H1 (cell line): ENCODE measurements around the gene ST6GALNAC3. TPM values are rescaled to one million over a fixed set of nuclear protein-coding genes. Genes with fewer than 3 reads are reported as not detected.

ENCODE experiments used
- CTCF ChIA-PET: fragments of 300-600 bp; sonication (Branson Sonifier 250); formaldehyde crosslinking; loops from one replicate; lab custom pipeline; 2021; ENCODE audit not compliant: partially characterized antibody; lab: Charles Lee
- POLR2A ChIA-PET: fragments of 300-600 bp; sonication (Branson Sonifier 250); formaldehyde crosslinking; loops from one replicate; lab custom pipeline; 2021; ENCODE audit warnings: inconsistent platforms; ENCODE audit not compliant: partially characterized antibody; lab: Charles Lee
- DNase-seq, 2 experiments: peaks; one replicate each; pipeline versions ENCODE4 v3.0.0 to v3.0.0-alpha.2; 2010 to 2022; ENCODE audit warnings: low spot score in 2 of 2, low read depth in 1 of 2, mixed read lengths in 1 of 2
- FAIRE-seq: peaks from 2 replicates; lab custom pipeline; 2011; peaks lifted over from hg19 to GRCh38; lab: Jason Lieb, UNC
- H2AFZ ChIP-seq: 2 replicates; pipeline ENCODE4 v1.8.1; 2012; ENCODE audit warnings: low read length, inconsistent platforms
- H2AK5ac ChIP-seq: 2 replicates; pipeline ENCODE4 v1.6.1; 2013; ENCODE audit warnings: low read depth, low read length
- H2BK120ac ChIP-seq: replicated peaks from 2 replicates; pipeline ENCODE3; 2013; ENCODE audit warnings: low read depth, low read length, inconsistent platforms
- H2BK12ac ChIP-seq: 2 replicates; pipeline ENCODE4 v1.6.1; 2013; ENCODE audit warnings: low read depth, low read length
- H2BK15ac ChIP-seq: 2 replicates; pipeline ENCODE4 v1.6.1; 2013; ENCODE audit warnings: low read length
- H2BK20ac ChIP-seq: 2 replicates; pipeline ENCODE4 v1.6.1; 2013; ENCODE audit warnings: low read length
- H2BK5ac ChIP-seq: 2 replicates; pipeline ENCODE4 v1.6.1; 2013; ENCODE audit warnings: low read depth, low read length
- H3K14ac ChIP-seq: 2 replicates; pipeline ENCODE4 v1.6.1; 2013; ENCODE audit warnings: inconsistent platforms; ENCODE audit not compliant: insufficient read length
- H3K18ac ChIP-seq: 2 replicates; pipeline ENCODE4 v1.6.1; 2013; ENCODE audit warnings: low read length; ENCODE audit errors: extremely low read depth
- H3K23ac ChIP-seq: 2 replicates; pipeline ENCODE4 v1.6.1; 2013; ENCODE audit warnings: inconsistent platforms; ENCODE audit not compliant: insufficient read length
- H3K23me2 ChIP-seq: 2 replicates; pipeline ENCODE4 v1.6.1; 2013; ENCODE audit warnings: low read depth, low read length
- H3K27ac ChIP-seq: 2 replicates; pipeline ENCODE4 v1.6.1; 2011; ENCODE audit warnings: low read depth, low read length, inconsistent platforms
- H3K27me3 ChIP-seq, 4 experiments: replicated peaks in 1 of 4; 1 replicate in 1 of 4; 2 replicates in 3 of 4; pipeline versions ENCODE4 v1.6.1 to v1.8.1; 2011 to 2013; ENCODE audit warnings: low read length in 3 of 4, mild to moderate bottlenecking in 3 of 4, inconsistent platforms in 2 of 4, mixed read lengths in 2 of 4, moderate library complexity in 1 of 4; ENCODE audit not compliant: control insufficient read depth in 3 of 4, insufficient read depth in 3 of 4; ENCODE audit errors: extremely low read depth in 1 of 4
- H3K36me3 ChIP-seq, 4 experiments: 2 replicates each; pipeline versions ENCODE4 v1.6.1 to v1.8.1; 2011 to 2013; ENCODE audit warnings: mild to moderate bottlenecking in 4 of 4, low read length in 3 of 4, moderate library complexity in 2 of 4, control low read depth in 1 of 4, inconsistent platforms in 1 of 4; ENCODE audit not compliant: insufficient read depth in 4 of 4, control insufficient read depth in 2 of 4
- H3K4ac ChIP-seq: replicated peaks from 2 replicates; pipeline ENCODE3; 2013; ENCODE audit warnings: low read length, low read depth, mixed read lengths, inconsistent platforms; ENCODE audit not compliant: insufficient read length
- H3K4me1 ChIP-seq, 4 experiments: replicated peaks in 1 of 4; 1 replicate in 1 of 4; 2 replicates in 3 of 4; pipeline versions ENCODE4 v1.6.1 to v1.8.1; 2011 to 2013; ENCODE audit warnings: low read length in 3 of 4, inconsistent platforms in 2 of 4, mixed read lengths in 1 of 4; ENCODE audit not compliant: insufficient read depth in 4 of 4, control insufficient read depth in 3 of 4
- H3K4me2 ChIP-seq, 2 experiments: 2 replicates each; pipeline versions ENCODE4 v1.6.1 to v1.8.1; 2011 to 2013; ENCODE audit warnings: low read depth in 2 of 2, low read length in 2 of 2, control low read depth in 1 of 2, inconsistent platforms in 1 of 2, mild to moderate bottlenecking in 1 of 2; ENCODE audit not compliant: insufficient read depth in 1 of 2
- H3K4me3 ChIP-seq, 4 experiments: fragments of 200-600, 300-600 bp in 1 of 4; sonication (generic), shearing (Covaris generic), sonication (Bioruptor Twin) in 1 of 4; 2 replicates each; pipeline versions ENCODE4 v1.5.1 to v1.8.1; 2011 to 2016; ENCODE audit warnings: low read length in 4 of 4, low read depth in 3 of 4, control low read depth in 2 of 4, inconsistent platforms in 2 of 4, mild to moderate bottlenecking in 2 of 4, mixed read lengths in 1 of 4, moderate library complexity in 1 of 4; ENCODE audit not compliant: insufficient read depth in 2 of 4; ENCODE audit errors: extremely low read depth in 1 of 4
- H3K56ac ChIP-seq: replicated peaks from 2 replicates; pipeline ENCODE3; 2013; ENCODE audit warnings: low read depth, mild to moderate bottlenecking, mixed read lengths, low read length, inconsistent platforms; ENCODE audit not compliant: insufficient read length
- H3K79me1 ChIP-seq: 2 replicates; pipeline ENCODE4 v1.6.1; 2013; ENCODE audit warnings: low read depth, low read length, control low read depth
- H3K79me2 ChIP-seq, 2 experiments: 2 replicates each; pipeline versions ENCODE4 v1.6.1 to v1.8.1; 2012 to 2013; ENCODE audit warnings: low read length in 2 of 2, mild to moderate bottlenecking in 2 of 2, inconsistent platforms in 1 of 2; ENCODE audit not compliant: insufficient read depth in 2 of 2, control insufficient read depth in 1 of 2
- H3K9ac ChIP-seq, 4 experiments: replicated peaks in 1 of 4; 1 replicate in 1 of 4; 2 replicates in 3 of 4; pipeline versions ENCODE4 v1.6.1 to v1.8.1; 2011 to 2013; ENCODE audit warnings: low read depth in 3 of 4, low read length in 3 of 4, control low read depth in 2 of 4, mild to moderate bottlenecking in 2 of 4, moderate library complexity in 2 of 4, inconsistent platforms in 1 of 4; ENCODE audit errors: extremely low read depth in 1 of 4
- H3K9me3 ChIP-seq, 2 experiments: 2 replicates each; pipeline versions ENCODE4 v1.6.1 to v1.8.1; 2012 to 2013; ENCODE audit warnings: mild to moderate bottlenecking in 2 of 2, moderate library complexity in 2 of 2, control low read depth in 1 of 2, inconsistent platforms in 1 of 2, low read depth in 1 of 2, low read length in 1 of 2, mixed read lengths in 1 of 2; ENCODE audit not compliant: insufficient read depth in 2 of 2
- H4K20me1 ChIP-seq, 2 experiments: replicated peaks in 1 of 2; 2 replicates each; pipeline versions ENCODE3 to v1.8.1; 2011 to 2013; ENCODE audit warnings: inconsistent platforms in 2 of 2, low read length in 2 of 2, mild to moderate bottlenecking in 1 of 2; ENCODE audit not compliant: insufficient read depth in 2 of 2, control insufficient read depth in 1 of 2
- H4K5ac ChIP-seq: 2 replicates; pipeline ENCODE4 v1.6.1; 2013; ENCODE audit warnings: low read length, low read depth, mixed read lengths, inconsistent platforms; ENCODE audit not compliant: insufficient read length
- H4K8ac ChIP-seq: 2 replicates; pipeline ENCODE4 v1.8.0; 2013; ENCODE audit warnings: mild to moderate bottlenecking, moderate library complexity, low read length, inconsistent platforms; ENCODE audit not compliant: insufficient read depth; ENCODE audit errors: extremely low read depth
- H4K91ac ChIP-seq: replicated peaks from 2 replicates; pipeline ENCODE3; 2013; ENCODE audit warnings: low read length, mixed read lengths, inconsistent platforms; ENCODE audit not compliant: insufficient read length
- RAD21 ChIP-seq, 2 experiments: IDR thresholded peaks in 1 of 2; conservative IDR thresholded peaks in 1 of 2; 2 replicates each; pipeline ENCODE4 v1.6.1; 2011; ENCODE audit warnings: low read depth in 2 of 2, low read length in 2 of 2, improper control_type of control experiment in 1 of 2, inconsistent platforms in 1 of 2, mild to moderate bottlenecking in 1 of 2, moderate library complexity in 1 of 2
- TAF1 ChIP-seq: IDR thresholded peaks from 2 replicates; pipeline ENCODE4 v1.6.1; 2011; ENCODE audit warnings: mild to moderate bottlenecking, low read depth, low read length
- TBP ChIP-seq: IDR thresholded peaks from 2 replicates; pipeline ENCODE4 v1.6.1; 2011; ENCODE audit warnings: low read depth, low read length, improper control_type of control experiment
- TCF12 ChIP-seq: IDR thresholded peaks from 2 replicates; pipeline ENCODE4 v1.6.1; 2011; ENCODE audit warnings: low read depth, mild to moderate bottlenecking, low read length
- WGBS, 2 experiments: shearing (Covaris generic) in 1 of 2; methylation state at CpG; one replicate each; pipeline versions ENCODE4 v1.1.6 to v1.1.7; 2013 to 2015; ENCODE audit warnings: low lambda C conversion rate in 2 of 2, mixed read lengths in 2 of 2, inconsistent platforms in 1 of 2, low coverage in 1 of 2, missing lambda C conversion rate in 1 of 2; ENCODE audit not compliant: insufficient replicate concordance in 2 of 2, insufficient coverage in 1 of 2, insufficient read length in 1 of 2; ENCODE audit errors: extremely low coverage in 1 of 2, missing lambda C conversion rate in 1 of 2; 5-methylcytosine and 5-hydroxymethylcytosine counted together
- polyA plus RNA-seq, 7 experiments: library from polyadenylated mRNA; depleted of rRNA in 3 of 7; stranded (reverse) in 5 of 7; unstranded in 2 of 7; fragments of >200 nt in 5 of 7; fragments of 200-250 nt in 2 of 7; gene quantifications; 1 replicate in 5 of 7; 2 replicates in 1 of 7; 4 replicates in 1 of 7; pipeline versions ENCODE4 v1.2.1 to v1.2.3, GENCODE V29; 2011 to 2013; ENCODE audit warnings: missing spikeins in 2 of 7, mixed read lengths in 2 of 7
- total RNA-seq: library from RNA; stranded (reverse); fragmentation: NEBNext Ultra II Directional; extraction: Animal tissue kit (Norgen Biotek cat#: 25700); gene quantifications from 2 replicates; pipeline ENCODE4 v1.2.1, GENCODE V29; 2021

ST6GALNAC3 gene
- total and polyA plus RNA-seq, 2 of the 8 experiments (the other 6 are each of a cell fraction or from before 2014, with no cell fraction given): 4.9 to 19.0 TPM

DNA sequence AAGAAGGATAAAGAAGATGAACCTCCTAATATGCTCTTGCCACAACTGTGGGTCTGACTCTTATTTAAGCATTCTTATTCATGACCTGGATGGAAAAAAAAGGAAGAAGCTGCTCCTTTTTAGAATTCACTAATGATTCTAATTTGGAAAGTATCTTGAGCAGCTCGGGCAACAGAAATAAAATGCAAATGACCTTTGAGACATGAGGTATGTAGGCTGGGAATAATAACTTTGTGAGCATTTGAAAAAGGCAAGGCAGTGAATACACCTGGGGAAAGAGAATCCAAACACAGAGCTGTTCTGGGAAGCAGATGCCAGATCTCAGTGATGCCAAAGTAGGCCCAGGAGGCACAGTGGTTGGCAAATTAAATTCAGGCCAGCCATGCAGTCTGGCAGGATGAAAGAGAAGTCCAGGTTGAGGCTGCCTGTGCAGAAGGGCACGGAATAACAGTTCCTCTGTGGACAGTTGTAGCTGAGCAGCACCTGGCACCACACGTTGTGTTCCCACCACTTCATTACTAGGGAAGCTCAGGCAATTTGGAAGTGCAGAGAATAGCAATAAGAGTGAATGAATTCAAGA, 471.9 kb downstream of the ST6GALNAC3 start:
- no peak overlapping the region for H2AFZ ChIP-seq
- no peak for DNase-seq
- H3K23me2 ChIP-seq: no peaks in the 10 kb centered on the region
- no peaks in the 10 kb centered on the region for H3K79me2 ChIP-seq
- no peak overlapping the region for H3K56ac ChIP-seq
- no peak overlapping the region for H2BK15ac ChIP-seq
- WGBS, 2 experiments: 87% methylated on average over 3 of the region's 3 CpGs; no CpG with 5 or more reads in 1 of the 2 experiments
- H3K14ac ChIP-seq: no peak overlapping the region
- H3K9ac ChIP-seq: no peak overlapping the region
- POLR2A ChIA-PET: no interaction called here
- no peak overlapping the region for H2AK5ac ChIP-seq
- no peak overlapping the region for H3K27ac ChIP-seq
- no peak overlapping the region for H4K91ac ChIP-seq
- no peak overlapping the region for H3K4me2 ChIP-seq
- H2BK120ac ChIP-seq: no peak overlapping the region
- H3K27me3 ChIP-seq: no peaks in the 10 kb centered on the region
- H3K4ac ChIP-seq: no peak overlapping the region
- H4K8ac ChIP-seq: no peak overlapping the region
- no peak overlapping the region for H2BK20ac ChIP-seq
- H4K5ac ChIP-seq: no peak overlapping the region
- no peak overlapping the region for H3K4me3 ChIP-seq
- peaks cover 0 to 4% (median 1%) of the 10 kb centered on the region in 4 experiments; a peak in 2 of 7 replicates for H3K4me1 ChIP-seq
- no peaks in the 10 kb centered on the region for H3K9me3 ChIP-seq
- CTCF ChIA-PET: interaction anchor here (0.6 kb wide), 1 partner anchor 526 kb away, joined by 3 read pairs; no protein-coding TSS in a partner anchor
- H2BK5ac ChIP-seq: no peak overlapping the region
- no peaks in the 10 kb centered on the region for H3K79me1 ChIP-seq
- TF ChIP-seq TBP: no peak
- TF ChIP-seq TCF12: no peak
- TF ChIP-seq TAF1: no peak
- TF ChIP-seq RAD21 (IDR thresholded peaks at IDR 0.05 in 1 of 2, conservative IDR thresholded peaks at IDR 0.05 in 1 of 2; ENCODE audit: low read depth in 2 of 2, low read length in 2 of 2): no peak
- no peak overlapping the region for H3K23ac ChIP-seq
- no peak for FAIRE-seq
- H4K20me1 ChIP-seq: no peaks in the 10 kb centered on the region
- no peak overlapping the region for H3K18ac ChIP-seq
- no peak overlapping the region for H2BK12ac ChIP-seq
- H3K36me3 ChIP-seq: no peaks in the 10 kb centered on the region
